Fibroblast of skin of left biceps (primary cell): ENCODE measurements around the gene TM7SF2.
"Not testable (repeated sequence)": the region's sequence is repeated elsewhere in the genome, so short reads cannot be mapped to it uniquely, and the experiment has no call there.

Source experiments
- DNase-seq, 2 experiments: peaks; one replicate each; pipeline ENCODE4 v3.0.0-alpha.2; 2013; ENCODE audit warnings: low read depth in 2 of 2

The TM7SF2 gene

DNA sequence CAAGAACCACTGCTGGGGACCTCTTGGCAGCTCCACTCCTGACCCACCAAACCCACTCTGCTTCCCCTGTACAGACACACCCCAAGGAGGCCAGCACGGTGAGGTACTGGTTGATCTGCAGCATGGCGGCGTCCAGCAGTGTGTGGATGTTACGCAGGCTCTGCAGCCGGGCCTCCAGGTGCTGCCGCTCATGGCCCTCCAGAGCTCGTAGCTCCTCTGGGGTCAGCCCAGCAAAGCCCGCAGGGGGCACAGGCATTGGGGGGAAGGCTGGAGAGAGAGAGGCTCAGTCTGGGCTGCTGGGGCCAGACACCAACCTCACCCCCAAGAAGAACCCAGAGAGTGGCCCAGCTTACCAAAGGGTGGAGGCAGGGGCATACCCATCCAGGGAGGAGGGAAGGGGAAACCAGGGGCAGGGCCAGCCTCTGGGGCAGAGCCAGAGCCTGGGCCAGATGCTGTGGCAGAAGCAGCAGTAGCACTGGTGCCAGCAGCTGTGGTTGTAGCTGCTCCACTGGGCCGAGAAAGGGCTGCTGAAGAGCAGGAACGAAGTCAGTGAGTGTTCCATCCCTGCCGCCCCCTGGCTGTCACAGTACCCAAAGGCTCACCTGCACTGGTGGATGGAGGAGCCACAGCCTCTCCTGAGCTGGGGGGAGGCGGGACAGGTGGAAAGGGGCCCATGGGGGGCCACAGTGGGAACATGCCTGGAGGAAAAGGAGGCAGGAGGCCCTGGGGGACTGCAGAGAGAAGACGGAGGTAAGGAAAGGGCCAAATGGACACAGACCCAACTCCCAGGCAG is 18.2 kb downstream of the TM7SF2 start:
- DNase-seq = no peak

DNA sequence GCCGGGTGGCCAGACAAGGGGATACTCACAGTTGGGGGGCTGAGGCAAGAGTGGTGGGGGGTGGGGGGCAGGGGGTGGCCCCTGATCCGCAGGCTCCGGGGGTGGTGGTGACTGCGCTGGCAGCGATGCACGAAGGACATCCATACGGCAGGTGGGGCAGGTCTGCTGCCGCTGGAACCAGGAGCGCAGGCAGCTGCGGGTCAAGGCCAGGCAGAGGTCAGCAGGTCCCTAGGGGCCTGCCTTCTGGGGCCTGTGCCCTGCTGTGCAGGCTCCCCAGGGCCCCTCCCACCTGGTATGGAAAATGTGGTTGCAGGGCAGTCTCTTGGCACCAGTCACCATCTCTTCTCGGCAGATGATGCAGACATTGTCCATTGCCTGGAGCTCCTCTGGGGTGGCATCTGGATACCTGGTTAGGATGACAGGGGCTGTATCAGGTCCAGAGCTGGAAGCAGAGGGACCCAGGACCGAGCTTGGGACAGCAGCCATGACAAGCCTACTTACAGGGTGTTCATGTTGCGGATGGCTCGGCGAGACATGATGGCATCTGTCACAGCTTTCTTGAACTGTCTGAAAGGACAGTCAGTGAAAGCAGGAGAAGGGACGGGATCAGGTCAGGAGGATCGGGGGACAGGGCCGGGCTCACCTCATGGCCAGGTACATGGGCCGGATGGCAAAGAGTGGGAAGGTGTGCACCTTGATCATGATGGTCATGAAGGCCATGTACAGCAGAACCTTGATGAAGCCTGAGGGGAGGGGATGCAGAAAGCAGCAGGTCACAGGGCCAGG is 19.2 kb downstream of the TM7SF2 start:
- DNase-seq = no peak

DNA sequence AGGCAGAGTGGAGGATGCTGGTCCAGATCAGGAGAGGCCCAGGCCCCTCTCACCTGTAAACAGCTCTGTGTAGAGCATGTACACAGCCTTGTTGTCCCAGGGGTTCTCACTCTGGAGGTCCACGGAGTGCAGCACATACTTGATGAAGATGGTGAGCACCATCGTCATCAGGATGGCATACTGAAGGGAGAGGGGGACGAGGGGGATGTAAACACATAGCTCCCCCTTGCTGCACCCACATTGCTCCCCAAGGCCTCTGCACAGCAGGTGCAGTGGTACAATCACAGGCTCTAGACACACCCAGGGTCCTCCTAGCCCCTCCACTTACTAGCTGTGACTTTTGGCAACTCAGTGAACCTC is 19.7 kb downstream of the TM7SF2 start:
- DNase-seq = no peak

DNA sequence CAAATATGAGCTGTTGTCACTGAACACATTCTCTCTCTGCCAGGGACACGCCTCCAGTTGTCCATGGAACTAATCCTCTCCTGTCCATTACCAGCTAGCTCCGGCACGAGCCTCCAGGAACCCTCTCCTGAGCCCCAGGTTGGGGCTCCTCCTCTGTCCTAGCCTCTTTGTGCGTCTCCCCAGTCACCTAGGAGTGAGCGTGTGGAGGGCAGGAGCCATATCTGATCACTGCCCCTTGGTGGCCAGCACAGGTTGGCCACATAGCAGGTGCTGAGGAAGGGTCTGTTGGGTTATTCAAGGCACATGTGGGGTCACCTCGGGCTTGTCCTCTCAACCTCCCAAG is 20.2 kb downstream of the TM7SF2 start:
- DNase-seq = no peak

DNA sequence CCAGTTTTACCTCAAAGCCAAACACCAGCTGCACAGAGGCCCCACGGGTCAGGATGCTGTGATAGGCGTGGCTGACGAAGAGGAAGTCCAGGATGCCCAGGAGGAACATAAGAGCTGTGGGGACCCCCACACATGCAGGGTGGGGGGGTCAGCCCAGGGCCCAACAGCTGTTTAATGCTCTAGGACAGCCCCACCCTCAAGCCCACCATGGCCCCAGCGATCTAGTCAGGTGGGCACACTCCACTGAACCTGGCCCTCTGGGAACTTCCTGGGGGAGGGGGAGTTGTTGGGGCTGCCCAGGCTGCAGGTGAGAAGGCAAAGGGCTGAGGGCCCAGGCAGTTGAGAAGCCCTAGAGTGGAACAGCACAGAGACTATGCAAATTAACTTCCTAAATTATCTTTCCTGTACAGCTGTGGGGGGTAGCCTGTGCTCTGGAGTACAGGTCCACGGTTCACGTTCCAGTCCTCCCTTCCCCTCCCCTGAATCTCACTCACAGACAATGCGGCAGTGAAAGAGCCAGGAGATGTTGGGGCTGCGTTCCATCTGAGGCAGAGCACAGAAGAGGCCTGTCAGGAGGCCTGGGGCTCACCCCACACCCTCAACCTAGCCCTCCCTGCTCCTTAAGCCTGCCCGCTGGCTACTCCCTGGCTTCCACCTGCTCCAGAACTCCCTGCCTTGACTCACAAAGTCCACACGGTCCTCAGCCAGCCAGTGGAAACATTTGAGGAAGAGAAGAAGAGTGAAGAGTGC is 20.7 kb downstream of the TM7SF2 start:
- no peak for DNase-seq

DNA sequence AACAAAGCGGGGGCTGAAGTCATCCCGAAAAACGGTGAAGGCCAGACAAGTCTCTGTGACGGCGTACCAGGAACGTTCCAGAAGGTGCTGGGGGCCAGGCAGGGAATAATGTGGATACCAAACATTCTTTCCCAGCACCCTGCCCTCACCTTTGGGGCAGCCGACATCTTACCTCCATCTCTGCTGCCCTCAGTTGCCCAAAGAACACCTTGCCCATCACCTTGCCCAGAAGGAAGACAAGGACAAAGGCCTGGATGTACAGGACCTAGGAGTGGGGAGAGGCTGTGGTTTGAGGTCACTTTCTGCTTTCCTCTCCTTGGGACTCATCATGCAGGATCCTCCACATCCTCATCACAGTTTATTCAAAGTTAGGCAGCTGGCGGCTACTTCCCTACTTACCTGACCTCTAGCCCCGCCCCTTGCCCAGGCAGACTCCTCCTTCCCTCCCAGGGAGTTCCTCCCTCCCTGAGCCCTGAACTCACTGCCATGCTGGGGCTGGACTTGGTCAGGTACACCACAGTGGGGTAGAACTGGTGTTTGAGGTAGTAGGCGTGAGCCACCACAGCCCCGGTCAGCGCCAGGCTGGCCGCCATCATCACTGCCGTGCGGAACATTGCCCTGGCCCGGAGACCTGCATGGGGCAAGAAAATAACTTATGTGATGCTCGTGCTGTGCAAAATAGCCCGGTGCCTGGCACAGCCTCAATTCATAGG is 21.5 kb downstream of the TM7SF2 start:
- no peak for DNase-seq

DNA sequence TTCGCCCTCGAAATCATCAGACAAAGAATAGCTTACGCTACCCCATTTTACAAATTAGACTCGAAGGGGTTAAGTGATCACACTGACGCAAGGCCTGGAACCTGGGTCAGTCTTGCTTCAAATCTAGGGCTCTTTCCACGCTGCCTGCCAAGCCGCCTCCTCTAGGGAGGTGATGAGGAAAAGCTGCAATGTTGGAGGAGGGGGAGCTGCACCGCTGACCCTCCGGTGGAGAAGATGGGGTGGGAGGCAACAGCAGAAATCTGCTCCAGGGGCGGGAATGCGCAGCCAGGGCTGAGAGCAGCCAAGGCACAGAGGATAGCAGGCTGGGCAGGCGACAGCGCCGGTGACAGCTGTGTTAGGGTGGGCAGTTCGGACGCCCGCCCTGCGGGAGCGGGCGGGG is 22.1 kb downstream of the TM7SF2 start:
- DNase-seq = no peak

DNA sequence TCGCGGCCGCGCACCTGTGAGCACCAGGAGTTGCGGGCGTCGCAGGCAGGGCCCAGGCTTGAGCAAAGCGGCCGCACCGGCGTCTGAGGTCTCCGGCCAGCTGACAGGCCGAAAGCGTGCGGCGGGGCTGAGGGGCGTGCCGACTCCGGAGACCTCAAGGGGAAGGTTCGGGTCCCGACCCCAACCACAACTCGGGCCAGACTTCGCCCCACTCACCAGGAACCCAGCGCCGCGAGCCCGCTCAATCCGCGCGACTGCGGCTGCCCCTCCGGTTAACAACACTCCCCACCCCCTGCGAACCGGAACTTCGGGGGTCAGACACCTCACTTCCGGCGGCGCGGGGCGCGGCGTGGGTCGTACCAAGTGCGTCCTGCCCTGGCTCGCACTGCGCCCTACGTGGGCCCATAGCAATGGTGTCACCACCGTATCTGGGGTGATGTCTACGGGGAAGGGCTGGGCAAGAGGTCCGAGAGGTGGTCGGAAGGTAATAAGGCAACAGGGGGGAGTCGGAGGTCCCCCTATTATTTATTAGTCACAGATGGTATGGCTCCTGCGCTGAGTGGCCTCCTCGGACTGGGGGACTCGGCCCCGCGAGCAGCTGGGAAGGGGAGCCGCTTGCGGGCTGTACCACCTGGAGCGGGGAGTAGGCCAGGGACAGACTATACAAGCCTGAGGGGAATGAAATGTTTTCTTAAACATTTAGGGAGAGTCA is 22.7 kb downstream of the TM7SF2 start, which contains the start of gene SYVN1:
TSS of gene SYVN1 (minus strand) at position 280 of the 712 bp plus-strand sequence. CDS start 918 bp downstream, outside the sequence.
- DNase-seq = peak; percentile 66 to 67

DNA sequence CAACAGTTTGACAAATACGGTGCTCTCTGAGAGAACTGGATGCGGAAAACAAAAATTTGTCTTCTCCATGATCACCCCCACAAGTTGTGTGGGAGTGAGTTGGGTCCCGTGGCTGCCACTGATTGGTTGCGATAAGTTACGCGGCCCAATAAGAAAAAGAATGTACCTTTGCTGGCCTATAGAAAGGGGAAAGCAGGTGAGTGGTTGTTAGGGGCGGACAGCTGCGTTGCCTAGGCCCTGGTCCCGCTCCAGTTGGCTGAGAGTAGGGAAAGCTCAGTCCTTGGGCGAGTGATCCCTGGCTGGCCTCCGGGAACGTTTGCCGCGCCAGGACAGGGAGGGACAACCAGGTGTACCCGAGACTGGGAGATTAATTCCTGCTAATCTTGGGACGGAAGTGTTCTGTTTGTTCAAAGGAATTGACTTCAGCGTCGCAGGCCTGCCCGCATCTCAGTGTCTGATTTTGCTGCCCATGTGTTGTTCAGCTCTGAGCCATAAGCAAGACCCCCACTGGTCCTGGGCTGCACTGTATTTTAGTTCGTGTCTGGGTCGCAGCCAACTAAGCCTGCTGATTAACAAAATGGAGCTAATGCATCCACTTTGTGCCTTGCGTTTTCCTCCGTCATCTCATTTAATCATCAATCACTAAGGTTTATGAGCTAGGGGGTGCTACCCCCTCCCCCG is 23.4 kb downstream of the TM7SF2 start:
- DNase-seq = peak; percentile 90 to 92

DNA sequence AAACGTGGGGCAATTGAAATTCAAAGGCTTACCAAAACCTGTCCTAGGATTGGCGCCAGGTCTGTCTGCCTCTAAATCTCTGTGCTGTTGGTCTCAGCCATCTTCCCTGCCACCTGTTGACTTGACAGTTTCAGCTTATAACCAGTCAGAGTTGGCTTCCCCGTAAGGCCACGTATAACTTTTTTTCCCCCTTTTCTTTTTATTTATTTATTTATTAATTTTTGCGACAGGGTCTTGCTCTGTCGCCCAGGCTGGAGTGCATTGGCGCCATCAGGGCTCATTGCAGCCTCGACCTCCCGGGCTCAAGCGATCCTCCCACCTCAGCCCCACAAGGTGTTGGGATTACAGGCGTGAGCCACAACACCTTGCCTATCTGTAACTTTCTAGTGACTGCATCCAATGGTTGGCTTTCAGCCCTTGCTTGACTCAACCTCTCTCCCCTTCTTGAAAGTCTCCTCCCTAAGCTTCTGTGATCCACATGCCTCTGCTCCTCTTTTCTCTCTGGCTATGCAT is 24.0 kb downstream of the TM7SF2 start:
- DNase-seq = no peak

DNA sequence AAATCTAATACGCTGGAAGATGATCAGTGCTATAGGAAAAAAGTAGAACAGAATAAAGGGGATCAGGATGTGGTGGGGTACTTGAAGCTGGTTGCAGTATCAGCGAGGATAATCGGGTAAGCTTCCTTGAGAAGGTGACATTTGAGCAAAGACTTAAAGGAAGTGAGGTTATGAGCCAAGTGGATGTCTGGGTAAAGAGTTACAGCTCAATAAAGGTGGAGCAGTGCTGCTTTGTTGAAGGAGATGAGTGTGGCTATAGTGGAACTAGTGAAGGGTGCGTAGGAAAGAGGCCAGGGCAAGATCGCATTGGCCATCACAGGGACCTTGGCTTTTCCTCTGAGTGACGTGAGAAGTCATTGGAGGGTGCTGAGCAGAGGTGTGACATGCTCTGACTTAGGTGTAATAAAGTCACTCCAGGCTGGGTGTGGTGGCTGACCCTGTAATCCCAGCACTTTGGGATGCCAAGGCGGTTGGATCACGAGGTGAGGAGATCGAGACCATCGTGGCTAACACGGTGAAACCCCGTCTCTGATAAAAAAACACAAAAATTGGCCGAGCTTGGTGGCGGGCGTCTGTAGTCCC is 24.9 kb downstream of the TM7SF2 start:
- DNase-seq = no peak

DNA sequence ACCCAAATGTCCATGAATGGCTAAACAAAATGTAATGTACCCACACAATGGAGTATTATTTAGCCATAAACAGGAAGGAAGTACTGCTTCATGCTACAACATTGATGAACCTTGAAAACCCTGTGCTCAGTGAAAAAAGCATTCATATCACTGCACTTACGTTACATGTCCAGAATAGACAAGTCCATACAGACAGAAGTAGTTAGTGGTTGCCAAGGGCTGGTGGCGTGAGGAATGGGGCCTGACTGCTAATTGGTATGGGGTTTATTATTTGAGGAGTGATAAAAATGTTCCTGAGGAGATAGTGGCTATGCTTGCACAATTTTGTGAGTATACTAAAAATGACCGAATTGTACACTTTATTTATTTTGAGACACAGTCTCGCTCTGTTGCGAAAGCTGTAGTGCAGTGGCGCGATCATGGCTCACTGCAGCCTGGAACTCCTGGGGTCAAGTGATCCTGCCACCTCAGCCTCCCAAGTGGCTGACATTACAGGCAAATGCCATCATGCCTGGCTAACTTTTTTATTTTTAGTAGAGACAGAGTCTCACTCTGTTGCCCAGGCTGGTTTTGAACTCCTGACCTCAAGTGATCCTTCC is 30.3 kb downstream of the TM7SF2 start:
- no peak for DNase-seq

DNA sequence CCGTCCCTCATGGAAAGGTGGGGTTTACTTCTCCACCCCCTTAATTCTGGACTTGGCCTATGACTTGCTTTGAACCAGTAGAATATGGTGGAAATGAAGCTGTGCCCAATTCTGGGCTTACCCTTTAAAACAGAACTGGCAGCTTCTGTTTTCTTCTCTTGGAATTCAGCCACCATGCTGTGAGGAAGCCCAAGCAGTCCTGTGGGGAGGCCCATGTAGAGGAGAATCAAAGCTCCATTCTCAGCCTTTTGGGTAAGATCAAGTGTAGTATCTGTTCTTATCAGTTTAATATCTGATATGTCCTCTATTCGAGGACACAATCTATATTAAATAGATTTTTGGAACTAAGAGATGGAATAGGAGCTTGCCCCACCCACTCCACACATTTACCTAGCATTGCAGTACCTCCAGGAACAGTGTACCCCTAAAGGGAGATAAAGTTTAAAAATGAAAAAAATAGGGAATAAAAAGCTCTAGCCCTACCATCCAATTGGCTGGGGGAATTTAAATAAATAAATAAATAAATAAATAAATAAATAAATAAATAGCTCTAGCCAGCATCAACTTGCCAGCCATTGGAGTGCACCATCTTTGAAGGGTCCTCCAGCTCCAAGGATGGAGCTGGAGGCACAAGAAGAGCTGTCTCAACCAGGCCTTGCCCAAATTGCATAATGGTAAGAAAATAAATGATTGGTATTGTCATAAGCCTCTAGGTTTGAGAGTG is 35.8 kb downstream of the TM7SF2 start:
- no peak for DNase-seq

DNA sequence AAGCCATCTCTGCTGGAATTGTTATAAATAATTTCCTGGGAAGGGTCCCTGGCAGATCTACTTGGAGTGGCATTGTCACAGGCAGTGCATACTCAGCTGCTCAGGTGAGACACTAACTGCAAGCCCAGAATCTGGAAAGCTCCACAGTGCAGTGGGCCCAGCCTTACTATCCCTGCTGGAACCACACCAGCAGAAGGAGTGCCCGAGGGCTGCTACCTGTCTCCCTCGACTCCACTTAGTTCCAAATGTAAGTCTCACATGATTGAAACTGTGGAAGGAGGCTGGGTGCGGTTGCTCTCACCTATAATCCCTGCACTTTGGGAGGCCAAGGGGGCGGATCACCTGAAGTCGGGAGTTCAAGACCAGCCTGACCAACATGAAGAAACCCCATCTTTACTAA is 37.0 kb downstream of the TM7SF2 start:
- no peak for DNase-seq

DNA sequence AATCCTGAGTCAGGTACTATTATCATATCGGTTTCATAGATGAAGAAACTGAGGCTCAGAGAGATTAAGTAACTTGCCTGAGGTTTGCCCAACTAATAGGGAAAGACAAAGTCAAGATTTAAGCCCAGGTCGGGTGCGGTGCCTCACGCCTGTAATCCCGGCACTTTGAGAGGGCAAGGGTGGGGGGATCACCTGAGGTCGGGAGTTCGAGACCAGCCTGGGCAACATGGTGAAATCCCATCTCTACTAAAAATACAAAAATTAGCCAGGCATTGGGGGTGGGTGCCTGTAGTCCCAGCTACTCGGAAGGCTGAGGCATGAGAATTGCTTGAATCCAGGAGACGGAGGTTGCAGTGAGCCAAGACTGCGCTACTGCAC is 38.4 kb downstream of the TM7SF2 start:
- not testable (repeated sequence) for DNase-seq

DNA sequence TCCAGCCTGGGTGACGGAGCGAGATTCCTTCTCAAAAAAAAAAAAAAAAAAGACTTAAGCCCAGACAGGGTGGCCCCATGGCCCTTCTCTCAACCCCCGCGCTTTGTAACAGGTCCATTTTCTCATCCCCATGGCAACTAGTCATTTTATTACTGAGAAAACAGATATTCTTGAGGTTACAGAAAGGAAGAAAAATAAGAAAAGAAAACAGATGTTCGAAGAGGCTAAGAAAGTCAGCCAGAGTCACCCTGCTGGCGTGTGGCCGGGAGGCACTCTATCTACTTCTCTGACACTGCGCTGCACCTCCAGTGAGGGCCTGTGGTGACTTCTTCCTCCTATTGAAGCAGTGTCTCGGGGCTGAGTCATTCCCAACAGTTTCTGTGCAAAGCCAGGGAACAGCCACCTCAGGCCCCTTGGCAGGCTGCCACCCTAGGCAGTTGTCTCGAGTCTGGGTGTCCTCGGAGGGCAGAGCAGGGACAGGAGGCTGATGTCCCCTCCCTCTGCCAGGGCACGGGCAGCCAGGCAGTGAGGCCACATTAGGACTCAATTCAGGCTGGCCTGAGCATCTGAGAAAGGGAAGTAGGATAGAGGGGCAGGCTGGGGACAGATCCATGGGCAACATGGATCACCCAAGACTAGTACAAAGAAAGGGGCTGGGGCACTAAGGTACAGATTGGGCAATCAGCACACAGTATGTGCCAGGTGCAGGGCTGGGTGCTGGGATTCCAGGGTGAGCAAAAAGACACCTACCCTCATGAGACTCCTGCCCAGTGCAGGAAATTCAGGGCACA is 39.0 kb downstream of the TM7SF2 start:
- peak; percentile 20 to 40 for DNase-seq

DNA sequence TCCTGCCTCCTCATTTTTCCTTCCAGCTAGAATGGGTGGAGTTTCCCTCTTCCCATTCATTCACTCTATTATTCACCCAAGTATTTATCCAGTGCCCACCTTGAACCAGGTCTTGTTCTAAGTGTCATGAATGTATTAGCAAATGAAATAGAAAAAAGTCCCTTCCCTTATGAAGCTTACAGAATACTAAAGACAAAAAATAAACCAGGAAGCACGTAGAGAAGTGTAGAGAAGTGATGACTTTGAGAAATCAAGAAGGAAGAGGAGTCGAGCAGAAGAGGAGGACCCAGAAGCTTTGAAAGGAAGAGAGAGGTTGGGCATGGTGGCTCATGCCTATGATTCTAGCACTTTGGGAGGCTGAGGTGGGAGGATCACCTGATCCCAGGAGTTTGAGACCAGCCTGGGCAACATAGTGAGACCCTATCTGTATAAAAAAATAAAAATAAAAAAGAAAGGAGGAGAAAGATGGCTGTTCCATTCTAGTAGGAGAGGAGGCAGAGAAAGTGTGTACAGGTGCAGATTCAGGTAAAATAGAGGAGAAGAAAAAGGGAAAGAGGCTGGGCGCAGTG is 39.7 kb downstream of the TM7SF2 start:
- no peak for DNase-seq

DNA sequence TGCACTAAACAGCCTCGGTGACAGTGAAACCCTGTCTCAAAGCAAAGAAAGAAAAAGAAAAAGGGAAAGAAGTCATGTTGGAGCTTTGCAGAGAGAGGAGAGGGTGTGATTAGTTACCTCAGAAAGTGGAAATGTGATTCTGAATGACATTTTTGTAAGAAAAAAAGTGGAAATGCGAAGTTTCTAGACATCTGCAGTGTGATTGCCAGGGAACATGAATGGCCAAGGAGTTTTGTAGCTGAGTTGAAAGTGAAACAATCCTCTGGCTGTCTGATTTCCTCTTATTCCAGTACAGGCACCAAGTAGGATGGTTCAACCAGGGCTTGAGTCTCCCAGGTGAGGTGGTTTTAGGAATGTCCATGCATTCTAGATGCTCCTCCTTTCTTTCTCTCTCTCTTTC is 40.5 kb downstream of the TM7SF2 start:
- DNase-seq = no peak
